IPS-NIHi11 (cell line): ENCODE data around the gene MAST4.
"Not testable (repeated sequence)": the region's sequence is repeated elsewhere in the genome, so short reads cannot be mapped to it uniquely, and the experiment has no call there.

ENCODE experiments used
- DNase-seq: peaks from one replicate; pipeline ENCODE4 v3.0.0; 2012; ENCODE audit warnings: mixed read lengths, low spot score

MAST4 gene

GRCh38 chr5:66646570-66646969, 50.4 kb downstream of the MAST4 start:
- no peak for DNase-seq

DNA sequence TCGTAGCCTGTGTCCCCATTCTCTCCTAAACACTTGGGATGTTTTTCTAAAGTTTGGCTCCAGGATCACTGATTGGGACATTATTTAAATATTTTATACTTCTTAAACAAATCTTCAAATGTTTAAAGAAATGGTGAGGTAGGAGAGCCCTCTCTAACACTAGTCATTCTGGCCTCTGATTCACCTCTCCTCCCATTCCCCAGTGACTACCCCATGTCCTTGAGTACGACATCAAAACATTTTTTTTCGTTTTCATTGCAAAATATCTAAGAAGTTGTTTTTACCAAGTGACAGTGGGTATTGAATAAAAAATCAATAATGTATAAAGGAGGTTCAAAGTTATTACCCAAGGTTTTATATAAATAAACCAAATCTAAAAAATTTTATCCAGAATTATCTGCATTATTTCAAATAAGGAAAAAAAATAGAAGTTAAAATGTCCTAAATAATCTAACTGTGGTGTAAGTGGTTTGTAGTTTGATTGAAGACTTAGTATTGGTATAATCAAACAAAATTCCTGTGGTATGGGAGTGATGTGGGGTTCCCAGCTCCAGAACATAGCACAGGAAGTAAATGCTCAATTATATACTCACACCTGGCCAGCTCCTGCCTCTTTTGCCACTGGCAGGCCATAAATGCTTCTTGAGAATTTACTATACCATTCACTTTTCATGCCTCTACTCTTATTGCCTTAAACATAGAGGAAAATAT, 51.1 kb downstream of the MAST4 start:
- no peak for DNase-seq

- no peak for DNase-seq
Measured at GRCh38 chr5:66652818-66653217, 56.6 kb downstream of the MAST4 start.

- no peak for DNase-seq
Measured at GRCh38 chr5:66653325-66653724, 57.1 kb downstream of the MAST4 start.

DNA sequence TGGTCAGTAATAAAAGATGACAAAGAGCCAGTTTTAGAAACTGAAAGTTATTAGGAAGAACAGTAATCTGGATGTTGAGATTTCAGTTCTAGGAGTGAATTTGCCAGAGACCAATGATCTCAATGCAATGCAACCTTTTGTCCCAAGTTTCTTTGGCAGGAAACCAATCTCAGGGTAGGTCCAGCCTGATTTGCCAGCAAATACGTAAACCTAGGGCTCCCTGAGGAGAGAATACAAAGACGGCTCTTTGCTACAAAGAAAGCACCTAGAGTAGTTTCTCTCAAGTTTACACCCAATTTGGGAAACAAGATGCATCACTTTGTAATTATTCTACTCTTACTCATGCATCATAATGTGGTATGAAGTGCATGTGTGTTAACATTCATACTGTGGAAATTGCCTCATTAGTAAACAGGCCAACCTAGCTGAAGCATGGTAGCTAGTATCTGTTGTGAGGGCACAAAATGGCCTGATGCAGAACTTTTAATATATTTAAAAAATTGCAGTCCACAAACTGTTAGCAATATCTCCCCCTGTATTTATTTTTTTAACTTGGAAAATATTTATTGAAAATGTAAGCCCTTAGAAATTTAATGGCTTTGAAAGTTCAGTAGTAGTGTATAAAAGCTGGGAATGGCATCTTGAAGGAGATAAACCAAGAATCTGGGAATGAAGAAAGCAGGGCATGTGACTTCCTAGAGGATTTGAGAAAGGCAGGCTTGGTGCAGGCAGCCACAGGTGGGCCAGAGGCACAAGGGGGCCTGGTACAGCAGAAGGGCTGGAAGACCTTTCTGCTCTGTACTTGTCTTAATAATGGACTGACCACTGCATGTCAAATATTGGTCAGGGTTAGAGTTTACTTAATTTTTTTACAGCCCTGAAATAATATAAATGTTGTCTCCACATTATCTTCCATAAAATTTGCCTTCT, 59.5 kb downstream of the MAST4 start:
- DNase-seq, result peak; percentile 22

DNA sequence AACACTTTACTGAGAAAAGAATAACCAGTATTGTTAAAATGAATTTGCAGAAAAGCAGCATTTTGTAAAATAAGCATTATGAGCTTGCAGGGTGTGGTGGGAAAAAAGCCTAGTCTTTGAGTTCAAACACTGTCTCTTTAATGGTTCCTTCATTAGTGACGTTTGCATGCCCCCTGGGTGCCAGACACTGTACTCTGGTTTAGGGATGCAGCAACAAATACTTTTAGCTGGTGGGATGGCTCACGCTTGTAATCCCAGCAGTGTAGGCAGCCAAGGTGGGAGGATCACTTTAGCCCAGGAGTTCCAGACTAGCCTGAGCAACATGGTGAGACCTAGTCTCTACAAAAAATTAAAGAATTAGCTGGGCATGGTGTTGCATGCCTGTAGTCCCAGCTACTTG, 62.3 kb downstream of the MAST4 start:
- DNase-seq, result no peak

- DNase-seq, result no peak
Measured at GRCh38 chr5:66659780-66660179, 63.6 kb downstream of the MAST4 start.

- no peak for DNase-seq
Measured at GRCh38 chr5:66660396-66660795, 64.2 kb downstream of the MAST4 start.

- no peak for DNase-seq
Measured at GRCh38 chr5:66661149-66661548, 65.0 kb downstream of the MAST4 start.

DNA sequence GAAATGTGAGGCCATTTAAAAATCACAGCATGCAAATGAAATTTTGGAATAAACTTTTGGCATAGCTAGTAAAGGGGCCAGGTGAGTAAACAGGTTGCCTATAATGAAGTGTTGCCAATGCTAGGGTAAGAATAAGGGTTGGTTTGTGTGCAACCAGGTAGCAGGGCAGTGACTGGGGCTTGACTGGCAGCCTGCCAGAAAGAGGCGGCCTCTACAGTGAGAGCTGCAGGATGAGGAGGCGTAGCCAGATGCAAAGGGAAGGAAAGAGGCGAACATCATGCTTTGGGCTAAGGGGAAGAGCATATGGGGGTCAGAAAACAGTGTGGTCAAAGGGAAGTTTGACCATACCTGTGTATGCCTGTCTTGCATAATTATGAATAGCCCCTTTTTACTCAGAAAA, 70.6 kb downstream of the MAST4 start:
- DNase-seq, result peak; percentile 45

GRCh38 chr5:66669086-66669861, 73.1 kb downstream of the MAST4 start:
- DNase-seq, result no peak

DNA sequence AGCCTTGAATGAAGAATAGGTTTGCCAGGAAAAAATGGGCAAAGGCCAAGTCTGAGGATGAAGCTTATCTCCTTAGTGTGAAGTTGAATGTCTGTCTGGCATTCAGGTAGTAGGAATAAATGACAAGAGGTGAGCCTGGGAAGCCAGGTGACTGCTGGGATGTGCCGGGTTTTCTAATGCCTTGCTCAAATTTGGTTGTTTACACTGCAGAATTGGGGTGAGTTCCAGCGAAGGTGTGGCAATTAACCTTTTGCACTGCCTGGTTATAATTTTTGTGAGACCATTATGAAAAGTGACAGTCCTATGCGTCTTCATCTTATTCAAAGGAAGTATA, 73.6 kb downstream of the MAST4 start:
- no peak for DNase-seq

DNA sequence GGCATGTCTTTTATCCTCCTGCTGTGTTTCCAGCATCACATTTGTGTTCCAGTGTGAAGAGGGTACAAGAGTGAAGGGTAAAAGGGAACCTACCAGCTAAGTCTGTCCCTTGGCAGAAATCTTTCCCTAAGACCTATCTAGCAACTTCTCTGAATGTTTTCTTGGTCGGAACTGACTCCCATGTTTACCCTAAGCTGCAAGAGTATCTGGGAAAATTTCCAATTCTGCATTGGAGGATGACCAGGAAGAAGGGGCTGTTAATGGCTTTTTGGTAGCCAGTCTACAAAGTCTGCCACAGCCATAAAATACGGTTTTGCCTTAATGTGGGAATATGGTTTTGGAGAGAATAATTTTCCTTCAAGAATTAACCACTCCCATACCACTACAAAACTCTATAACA, 75.1 kb downstream of the MAST4 start:
- DNase-seq, result no peak

GRCh38 chr5:66674802-66675201, 78.6 kb downstream of the MAST4 start:
- no peak for DNase-seq

DNA sequence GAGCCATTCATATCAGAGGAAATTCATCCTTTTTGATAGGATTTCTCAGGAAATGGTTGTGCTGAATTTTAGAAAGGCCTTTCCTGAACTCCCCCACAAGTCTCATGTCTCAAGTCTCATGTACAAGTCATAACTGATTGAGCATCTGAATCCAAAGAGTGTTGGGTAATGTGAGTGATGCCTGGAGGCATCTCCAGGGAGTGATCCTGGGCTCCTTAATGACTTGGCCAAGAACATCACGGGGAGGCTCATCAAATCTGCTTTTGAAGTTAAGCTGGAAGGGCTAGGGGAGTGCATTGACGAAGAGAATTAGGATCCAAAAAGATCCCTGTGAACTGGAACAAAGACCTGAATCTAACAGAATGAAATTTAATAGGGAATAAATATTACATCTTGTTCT, 79.2 kb downstream of the MAST4 start:
- no peak for DNase-seq

GRCh38 chr5:66680221-66680620, 84.0 kb downstream of the MAST4 start:
- DNase-seq, result peak; percentile 17

GRCh38 chr5:66680804-66681203, 84.6 kb downstream of the MAST4 start:
- no peak for DNase-seq

- no peak for DNase-seq
Measured at GRCh38 chr5:66684663-66685062, 88.5 kb downstream of the MAST4 start.

GRCh38 chr5:66689522-66690220, 93.5 kb downstream of the MAST4 start:
- DNase-seq, result no peak

DNA sequence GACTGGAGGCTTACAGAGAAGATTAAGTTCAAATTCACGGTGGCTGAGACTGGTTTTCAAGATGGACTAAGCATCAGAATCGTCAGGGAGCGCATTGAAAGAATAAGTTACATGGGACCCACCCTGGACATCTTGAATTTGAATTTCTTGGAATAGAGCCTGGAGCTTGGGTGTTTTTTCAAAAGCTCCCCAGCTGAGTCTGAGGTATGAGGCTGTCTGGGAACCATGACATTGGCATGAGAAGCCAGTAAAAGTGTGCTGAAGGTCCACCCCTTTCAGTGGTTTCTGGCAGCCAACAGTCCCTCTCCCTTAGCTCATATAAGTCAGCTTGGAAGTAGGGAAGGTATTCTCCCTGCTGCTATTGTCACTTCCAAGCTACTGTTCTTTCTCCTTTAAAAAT, 97.8 kb downstream of the MAST4 start:
- DNase-seq, result no peak

GRCh38 chr5:66695840-66696239, 99.6 kb downstream of the MAST4 start:
- DNase-seq, result not testable (repeated sequence)
